ENCODE data around the gene ANO3.
A peak's percentile ranks its signal among the peaks of the same experiment; 100 is the strongest.
"Not testable (repeated sequence)": the region's sequence is repeated elsewhere in the genome, so short reads cannot be mapped to it uniquely, and the experiment has no call there.

Gene ANO3

DNA sequence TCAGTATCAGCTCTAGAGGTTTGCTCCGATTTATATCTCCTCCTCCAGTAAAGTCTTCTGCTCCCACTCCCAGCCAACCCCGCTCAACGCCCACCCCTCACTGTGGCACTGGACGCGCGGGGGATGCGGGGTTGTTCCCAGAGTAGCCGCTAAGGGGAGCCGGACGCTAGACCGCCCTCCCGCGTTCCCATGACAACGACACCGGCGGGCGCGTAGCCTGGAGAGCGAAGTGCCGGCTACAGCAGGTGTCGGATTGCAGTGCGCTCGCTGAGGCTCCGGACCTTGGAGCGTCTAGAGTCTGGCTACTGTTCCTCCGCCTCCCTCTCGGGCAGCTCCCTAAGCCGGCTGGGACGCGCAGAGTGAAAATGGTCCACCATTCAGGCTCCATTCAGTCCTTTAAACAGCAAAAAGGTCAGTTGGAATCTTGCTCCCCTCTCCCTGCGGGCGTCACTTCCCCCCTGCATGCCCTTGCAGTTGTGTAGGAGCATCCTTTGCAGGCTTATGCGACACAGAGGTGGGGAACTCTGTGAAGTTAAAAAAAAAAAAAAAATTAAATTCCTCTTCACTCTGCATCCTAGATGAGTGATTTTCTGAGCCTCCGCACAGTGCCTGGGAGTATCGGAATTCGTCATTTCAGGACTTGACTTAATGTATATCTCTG, at the start of gene ANO3:
Gene ANO3, plus strand, starts transcription at position 220 of the 661 bp plus-strand sequence. Its CDS starts 146 bp downstream, at position 366.
- DNase-seq: peak; percentile 32

DNA sequence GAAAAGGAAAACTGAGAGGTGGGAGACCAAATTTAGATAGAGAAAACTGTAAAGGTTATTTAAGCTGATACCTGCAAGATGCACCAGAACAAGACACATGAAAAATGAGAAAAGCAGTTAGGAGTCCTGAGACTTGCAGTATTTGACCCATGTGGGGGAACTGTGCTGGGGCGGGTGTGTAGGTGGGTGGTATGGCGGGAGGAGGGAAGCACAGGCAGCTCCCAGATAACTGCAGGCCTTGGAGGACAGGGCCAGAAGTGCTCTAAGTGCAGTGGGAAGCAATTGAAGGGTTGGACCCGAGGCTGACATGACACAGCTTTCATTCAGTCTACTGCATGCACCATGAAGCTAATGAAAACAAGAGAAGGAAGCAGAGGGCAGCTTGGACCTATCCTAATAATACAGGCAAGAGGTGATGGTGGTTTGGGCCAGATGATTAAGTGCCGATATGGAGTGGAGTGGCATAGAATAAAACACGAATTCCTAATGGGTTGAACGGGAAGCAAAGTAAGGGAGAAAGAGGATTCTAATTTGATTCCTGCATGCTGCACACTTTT, 48.0 kb upstream of the ANO3 start:
- DNase-seq: no peak

DNA sequence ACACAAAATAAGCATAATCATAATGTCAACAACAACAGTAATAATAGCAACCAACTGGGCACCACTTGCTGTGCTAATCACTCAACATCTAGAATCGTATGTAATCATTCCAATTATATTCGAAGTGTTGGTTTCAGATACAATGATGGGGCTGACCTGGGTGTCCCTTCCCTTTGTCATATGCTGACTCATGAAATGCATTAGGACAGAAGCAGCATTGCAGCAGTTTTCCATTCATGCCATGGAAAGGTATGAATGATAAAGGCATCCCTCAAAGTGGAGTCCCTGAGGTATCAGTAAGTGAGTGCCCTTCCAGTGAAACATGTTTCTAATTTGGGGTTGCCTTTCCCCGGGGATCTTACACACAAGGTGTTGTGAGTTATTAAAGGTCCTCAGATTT, 46.3 kb upstream of the ANO3 start:
- DNase-seq: no peak

DNA sequence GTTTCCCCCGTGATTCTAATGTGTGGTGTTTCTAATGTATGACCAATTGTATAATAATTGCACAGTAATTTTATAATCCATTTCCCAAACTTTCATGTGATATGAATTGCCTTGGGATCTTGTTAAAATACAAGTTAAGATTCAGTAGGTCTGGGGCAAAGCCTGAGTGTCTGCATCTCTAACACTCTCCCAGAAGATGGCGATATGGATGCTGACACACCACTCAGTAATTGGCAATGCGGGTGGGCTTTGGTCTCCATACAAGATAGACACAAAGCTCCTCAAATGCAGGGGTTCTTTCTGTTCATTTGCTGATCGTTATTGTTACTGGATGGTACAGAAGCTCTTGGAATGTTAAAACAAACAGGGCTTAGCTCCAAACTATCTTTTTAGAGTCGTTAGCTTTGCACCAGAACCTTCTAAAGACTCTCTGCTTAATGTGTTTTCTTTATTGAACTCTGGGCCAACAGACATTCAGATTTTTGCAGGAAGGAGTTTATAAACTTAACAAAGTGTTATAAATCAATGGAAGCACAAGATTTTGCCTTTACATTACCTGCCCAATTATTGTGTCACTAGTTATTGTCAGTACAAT, 45.4 kb upstream of the ANO3 start:
- peak; percentile 3 for DNase-seq

DNA sequence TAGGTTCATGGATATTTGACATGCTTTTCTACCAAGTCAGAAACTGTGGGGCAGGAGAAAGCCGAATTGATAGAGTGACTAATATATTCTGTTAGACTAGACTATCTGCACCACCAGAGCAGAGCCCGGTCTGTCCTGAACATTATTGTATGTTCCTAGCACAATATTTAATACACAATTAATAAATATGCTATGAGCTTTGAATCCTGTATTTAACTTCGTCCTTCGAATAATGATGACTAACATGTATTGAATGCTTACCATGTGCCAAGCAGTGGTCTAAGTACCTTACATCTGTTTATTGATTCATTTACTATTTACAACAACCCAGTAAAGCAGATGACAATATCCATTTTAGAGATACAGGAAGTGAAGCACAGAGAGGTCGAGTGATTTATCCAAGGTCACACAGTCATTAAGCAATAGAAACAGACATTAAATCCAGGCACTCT, 44.8 kb upstream of the ANO3 start:
- DNase-seq: no peak

DNA sequence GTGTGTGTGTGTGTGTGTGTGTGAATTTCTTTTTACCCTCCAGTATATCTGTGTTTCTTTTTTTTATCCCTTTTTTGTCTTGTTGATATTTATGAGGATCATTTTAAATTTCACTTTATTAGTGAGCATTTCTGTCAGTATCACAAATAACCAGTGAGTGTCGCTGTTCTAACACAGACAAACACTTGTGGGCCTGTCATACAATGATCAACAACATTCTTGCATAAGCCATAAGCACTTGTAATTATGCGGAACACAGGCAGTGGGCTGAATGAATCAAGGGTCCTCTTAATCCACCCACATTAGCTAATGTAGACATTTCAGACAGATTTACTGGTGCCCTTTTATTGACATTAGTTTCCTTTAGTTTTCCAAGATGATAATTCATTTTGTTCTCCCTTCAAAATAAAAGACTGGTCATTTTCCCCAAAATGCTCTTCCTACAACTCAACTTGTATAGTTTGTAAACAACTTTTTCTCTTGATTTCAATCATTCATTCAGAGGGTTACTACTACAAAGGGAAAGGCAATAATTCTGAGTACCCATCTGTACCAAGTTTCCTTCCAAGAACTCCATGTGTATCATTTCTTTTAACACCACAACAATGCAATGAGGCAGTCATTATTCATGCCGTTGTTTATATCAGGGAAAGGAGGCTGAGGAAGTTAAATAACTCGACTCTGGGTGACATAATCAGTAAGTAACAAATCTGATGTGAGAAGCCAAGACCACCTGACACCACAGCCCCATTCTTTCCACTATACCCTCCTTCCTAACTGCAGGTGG, 34.5 kb upstream of the ANO3 start:
- DNase-seq: peak; percentile 28

DNA sequence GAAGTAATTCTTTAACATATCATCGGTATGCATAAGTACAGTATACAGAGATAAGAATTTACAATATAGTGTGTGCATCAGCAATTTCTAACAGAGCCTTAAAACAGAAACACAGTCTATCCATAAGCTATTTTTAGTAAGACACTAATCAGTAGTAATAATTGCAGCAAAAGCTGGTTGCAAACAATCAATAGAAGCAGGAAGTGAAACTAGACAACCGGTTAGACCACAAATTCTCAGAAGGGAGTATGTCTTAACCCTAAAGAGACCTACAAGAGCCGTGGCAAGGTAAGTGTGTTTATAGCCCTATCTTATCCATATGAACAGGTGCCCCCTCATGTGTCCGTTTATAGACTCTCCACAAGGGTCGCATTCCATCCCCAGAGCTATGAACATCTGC, 15.6 kb upstream of the ANO3 start:
- not testable (repeated sequence) for DNase-seq

DNA sequence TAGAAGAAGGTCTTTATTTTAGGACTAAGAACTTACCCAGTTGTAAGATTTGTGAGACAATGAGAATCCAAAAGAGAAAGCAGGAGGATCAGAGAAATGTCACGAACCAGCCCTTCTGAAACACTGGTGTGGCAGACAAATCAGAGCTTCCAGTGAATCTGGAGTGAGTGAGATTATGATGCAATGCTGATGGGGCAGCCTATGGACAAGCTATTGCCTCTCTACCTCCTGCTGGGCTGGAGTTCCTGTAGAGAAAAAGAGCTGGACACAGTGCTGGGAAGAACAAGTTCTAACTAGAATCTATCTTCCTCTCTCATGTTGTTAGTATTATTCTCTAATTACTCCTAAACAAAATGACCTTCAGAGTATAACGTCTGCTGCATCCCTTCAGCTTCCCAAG, 12.0 kb upstream of the ANO3 start:
- DNase-seq: no peak

DNA sequence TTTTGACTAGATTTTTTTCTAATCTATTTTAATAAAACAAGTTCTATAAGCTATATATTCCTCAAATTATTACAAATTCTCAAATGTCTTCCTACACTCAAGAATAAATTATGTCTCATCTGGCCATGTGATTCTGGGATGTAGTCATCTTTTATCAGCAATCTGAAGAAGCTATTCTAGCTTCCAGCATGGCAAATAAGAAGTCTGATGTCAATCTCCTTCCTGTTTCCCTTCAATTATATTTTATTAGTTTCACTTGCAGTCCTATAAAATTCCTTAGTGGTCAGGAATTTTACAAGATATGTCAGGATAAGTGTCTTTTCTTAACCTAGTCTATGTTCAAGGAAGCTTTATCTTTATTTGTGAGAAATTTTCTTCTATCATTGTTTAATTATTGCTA, 10.4 kb upstream of the ANO3 start:
- no peak for DNase-seq

DNA sequence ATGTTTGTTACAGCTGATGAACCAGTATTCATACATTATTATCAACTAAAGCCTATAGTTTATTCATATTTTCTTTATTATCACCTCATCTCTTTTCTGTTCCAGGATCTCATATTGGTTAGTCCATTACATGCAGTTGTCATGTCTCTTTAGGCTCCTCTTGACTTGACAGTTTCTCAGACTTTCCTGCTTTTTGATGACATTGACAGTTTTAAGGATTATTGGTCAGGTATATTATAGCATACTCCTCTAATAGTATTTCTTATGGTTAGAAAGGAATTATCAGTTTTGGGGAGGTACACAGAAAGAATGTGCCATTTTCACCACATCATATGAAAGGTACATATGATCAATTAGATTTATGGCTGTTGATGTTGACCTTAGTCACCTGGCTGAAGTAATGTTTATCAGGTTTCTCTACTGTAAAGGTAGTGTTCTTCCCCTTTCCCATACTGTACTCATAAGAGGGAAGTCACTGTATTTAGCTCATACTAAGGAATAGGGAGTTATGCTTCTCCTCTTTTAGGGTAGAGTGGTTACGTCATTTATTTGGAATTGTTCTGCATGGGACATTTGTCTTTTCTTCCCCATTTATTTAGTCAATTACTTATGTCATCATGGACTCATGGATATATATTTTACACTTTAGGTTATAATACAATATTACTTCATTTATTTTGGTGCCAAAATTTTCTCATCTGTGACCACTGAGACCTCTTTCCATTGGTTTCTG, 9.4 kb upstream of the ANO3 start:
- no peak for DNase-seq

DNA sequence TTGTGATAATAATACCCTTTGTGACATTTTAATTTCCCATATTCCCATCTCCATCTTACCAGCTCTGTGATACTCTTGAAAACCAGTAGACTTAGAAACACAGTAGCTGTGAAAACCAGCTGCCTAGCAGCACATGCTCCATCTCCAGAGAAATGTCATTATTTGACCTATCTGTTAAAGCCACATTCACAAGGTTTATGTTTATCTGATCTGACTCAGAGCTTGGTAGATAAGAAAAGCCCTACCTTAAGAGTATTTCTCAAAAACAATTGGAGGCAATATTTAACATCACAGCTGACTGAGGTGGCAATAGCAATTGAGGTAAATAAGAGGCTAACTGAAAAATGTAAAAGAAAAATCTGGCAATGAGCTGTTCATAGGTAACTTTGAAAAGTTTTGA, 8.1 kb upstream of the ANO3 start:
- no peak for DNase-seq

DNA sequence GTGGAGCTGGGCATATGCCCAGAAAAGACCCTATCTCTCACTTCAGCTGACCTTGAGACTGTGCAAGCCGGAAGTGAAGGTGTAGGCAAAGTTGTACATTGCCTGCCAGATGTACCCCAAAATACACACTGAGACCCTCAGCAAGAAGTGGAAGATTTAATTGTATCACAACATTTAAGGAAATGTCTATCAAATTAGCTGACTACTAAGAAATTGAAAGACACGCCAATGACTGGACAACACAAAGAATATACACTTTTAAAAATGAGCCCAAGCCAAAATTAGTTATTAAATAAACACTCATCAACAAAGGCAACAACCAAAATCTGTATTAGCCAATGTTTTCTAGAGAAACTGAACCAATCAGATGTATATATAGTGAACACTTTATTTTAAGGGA, 7.7 kb upstream of the ANO3 start:
- DNase-seq: no peak

DNA sequence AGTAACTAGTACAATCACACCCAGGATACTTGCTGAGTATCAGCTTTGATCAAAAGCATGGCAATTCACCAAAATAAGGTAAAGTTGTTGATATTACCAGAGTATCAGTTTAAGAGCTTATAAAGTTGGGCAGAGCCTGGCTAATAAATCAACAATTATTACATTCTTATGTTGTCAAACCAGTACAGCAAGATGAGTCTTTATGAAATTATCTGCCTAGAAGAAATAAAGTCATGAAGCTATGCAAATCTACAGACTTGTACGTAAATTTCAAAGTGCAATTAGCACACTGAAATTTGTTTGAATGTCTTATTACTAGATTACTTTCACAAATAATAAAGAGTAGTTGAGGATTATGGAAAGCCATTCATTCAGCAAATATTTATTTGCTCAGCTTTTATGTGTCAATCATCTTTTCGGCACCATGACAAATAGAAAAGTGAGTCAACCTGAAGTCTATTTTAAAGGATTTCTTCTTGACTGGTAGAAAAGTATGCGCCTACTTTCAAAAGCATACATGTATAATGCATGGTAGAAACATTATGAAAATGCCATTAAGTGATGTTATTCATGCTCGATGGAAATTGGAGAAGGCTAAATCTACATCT, 5.0 kb upstream of the ANO3 start:
- no peak for DNase-seq

DNA sequence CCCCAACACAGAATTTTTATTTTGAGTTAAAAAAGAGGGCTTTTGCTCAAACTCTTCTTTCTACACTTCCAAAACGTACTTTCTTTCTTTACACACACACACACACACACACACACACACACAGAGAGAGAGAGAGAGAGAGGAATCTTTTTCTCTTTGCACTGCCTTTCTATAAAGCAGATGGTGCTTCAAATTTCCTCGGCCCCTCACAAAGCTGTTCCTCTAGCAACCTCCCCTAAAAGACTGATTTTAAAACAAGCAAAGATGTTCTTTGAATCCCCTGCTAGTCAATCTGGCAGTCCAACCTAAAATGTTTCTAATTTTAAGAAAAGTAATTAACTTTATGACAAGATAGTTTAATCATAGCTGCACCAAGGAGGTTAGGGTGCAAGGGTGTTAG, 2.7 kb upstream of the ANO3 start:
- DNase-seq: no peak

DNA sequence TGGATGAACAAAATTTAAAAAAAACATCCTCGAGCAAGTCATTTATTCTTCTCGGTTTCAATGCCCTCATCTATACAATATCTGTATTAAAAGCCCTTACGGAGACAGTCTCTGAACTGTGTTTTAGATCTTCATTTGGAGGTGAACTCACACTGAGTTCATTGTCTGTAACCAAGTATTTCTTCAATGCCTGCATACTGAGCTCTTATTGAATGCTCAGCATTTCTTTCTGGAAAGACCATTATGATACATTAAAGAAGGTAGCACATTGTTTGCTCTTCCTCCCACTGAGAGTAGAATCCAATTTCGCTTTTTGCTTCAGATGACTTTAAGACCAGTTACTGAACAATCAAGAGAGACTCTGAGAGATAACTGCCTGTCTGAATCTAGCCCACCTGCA, 1.7 kb upstream of the ANO3 start:
- no peak for DNase-seq

DNA sequence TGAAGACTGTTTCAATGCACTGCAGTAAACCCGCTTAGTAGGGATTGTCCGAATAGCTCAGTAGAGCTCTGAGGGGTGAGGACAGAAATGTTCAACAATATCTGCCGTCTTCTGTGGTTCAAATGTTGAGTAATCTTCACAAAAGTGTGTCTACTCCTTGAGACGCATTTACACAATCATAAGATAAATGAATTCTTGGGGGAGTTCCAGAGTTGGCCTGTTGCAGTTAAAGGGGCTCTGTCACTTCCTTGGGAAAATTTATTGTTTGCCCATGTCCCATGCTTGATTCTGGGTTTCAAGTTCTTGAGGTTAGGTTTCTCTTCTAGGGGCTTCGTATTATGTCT, 614 bp downstream of the ANO3 start:
- DNase-seq: no peak

DNA sequence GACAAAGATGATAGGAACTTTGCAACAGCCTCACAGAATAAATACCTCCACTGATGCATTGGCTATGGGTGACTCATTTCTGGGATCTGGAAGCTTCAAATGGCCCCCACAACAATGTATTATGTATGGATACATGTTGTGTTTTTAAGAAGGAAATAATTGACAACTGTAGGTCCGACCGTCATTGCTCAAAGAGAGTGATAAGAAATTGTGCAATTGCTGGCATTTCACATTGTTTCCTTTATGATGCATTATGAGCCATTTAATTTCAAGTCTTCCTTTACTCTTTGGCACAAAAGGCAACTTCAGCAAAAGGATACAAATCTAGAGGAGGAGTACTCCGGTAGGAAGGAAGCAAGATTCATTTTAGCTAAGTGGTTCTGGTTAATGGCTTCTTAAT, 2.0 kb downstream of the ANO3 start:
- DNase-seq: no peak

DNA sequence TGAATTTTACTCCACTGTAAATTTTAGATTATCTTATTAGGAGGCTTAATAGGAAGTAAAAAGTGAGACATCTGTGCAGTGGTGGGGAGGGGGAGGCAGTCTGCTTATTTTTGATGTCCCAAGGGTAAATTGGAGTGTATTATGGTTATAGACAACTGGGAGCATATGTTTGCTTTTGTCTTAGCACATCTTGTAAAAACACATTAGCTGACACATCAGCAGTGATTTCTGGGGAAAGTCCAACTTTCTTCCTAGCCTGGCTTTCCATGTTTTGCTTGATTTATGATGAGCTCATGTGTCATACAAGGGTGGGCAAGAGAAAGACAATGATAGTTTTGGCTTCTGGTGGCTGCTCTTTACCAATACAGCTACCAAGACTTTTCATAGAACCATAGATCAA, 4.0 kb downstream of the ANO3 start:
- DNase-seq: no peak

DNA sequence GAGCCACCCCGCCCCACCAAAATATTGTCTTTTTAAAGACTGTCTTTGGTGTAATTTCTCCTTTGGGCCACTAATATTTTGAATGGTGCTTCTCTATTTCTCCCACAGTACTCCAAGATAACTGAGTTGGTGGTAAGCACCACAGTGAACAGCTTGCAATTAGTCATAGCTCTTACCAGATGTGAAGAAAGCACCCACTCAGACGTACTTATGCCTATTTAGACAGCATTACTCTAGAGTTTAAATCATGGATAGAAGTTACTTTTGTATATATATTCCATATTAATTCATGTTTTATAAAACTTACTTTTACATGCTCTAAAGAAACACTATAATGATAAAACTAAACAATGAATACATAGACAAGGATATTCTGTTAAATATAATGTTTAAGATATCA, 12.7 kb downstream of the ANO3 start:
- no peak for DNase-seq

DNA sequence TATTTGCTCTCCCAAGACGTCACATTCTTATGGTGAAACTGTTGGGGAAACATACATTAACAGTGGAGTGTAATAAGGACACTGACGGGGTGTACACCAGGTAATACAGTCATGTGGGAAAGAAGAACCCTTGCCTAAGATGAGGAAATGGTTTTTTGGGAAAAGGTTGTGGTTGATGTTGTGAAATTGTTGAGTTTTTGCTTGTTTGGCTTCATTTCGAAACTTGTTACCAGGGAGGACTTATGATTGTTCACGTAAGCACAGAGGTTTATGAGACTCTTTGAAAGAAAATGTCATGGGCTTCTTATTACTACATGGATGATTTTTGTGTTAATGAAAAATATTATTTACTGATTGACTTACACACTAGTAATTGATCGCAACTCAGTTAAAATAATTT, 16.8 kb downstream of the ANO3 start:
- no peak for DNase-seq

DNA sequence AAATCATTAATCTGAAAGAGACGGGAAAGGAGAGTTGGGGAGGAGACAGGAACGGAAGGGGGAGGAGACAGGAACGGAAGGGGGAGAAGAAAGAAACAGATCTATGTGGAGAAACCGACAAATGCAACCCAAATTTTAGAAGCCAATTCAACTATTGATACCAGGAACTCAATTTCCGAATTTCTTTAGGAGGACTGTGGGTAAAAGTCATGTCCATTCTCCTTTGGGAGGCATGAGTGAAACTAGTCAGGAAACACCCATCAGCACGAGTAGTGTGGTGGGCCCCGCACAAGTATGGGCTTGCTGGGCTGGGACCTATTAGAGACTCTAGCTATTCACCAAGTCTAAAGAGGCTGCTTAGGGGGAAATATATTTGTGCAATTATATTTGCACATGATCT, 18.1 kb downstream of the ANO3 start:
- DNase-seq: no peak

DNA sequence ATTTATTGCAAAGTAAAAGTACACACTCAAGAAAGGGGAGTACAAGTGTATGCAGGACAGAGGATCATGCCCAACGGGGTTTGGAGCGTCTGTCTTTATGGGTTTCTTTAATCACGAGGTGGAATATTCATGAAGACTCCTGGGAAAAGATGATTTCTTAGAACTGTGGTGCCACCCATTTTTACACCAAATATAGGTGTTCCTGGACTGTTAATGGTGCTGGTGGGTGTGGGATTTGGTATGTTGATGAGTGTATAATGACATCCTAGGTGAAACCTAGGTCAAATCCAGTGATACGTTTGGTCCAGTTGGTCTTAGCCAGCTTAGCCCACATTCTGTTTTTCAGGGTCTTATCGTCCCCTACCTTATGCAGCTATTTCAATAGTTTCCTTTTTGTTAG, 21.1 kb downstream of the ANO3 start:
- DNase-seq: no peak

DNA sequence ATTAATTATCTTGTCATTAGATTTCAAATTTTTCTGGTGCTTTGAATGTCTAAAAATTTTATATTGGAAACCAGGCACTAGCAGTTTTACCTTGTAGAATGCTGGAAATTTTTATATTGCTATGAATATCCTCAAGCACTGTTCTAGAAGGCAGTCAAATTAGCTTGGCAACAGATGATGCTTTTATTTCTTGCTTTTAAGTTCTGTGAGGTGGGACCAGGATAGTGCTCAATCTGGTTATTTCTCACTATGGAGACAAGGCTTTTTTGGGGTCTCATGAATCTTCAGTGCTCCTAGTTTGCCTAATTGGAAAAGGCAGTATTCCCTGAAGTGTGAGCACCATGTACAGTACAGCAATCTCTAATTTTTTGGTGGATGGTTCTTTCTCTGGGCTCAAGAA, 27.1 kb downstream of the ANO3 start:
- DNase-seq: no peak
